SK-N-SH (cell line): ENCODE measurements around the gene DAGLA. TPM values are rescaled to one million over a fixed set of nuclear protein-coding genes. Genes with fewer than 3 reads are reported as not detected.

Experiments
- CTCF ChIA-PET: fragments of 300-600, 350-600 bp; formaldehyde crosslinking; extraction: SDS; loops from one replicate; lab custom pipeline; 2021; lab: Yijun Ruan, JAX
- POLR2A ChIA-PET: fragments of 350-600 bp; sonication (Branson Sonifier 250); formaldehyde crosslinking; extraction: SDS; loops from one replicate; lab custom pipeline; 2020; ENCODE audit warnings: antibody characterized with exemption, inconsistent platforms; lab: Yijun Ruan, JAX
- DNase-seq: peaks from one replicate; pipeline ENCODE4 v3.0.0; 2012
- H2AFZ ChIP-seq: fragments of 200-600 bp; sonication (generic); 2 replicates; pipeline ENCODE4 v1.8.1; 2016; ENCODE audit warnings: antibody characterized with exemption, mild to moderate bottlenecking, low read depth
- H3F3A ChIP-seq: fragments of 200-600 bp; sonication (generic); replicated peaks from 2 replicates; pipeline ENCODE3; 2016; ENCODE audit warnings: antibody characterized with exemption, mild to moderate bottlenecking; ENCODE audit not compliant: insufficient read depth
- H3K27ac ChIP-seq, 2 experiments: fragments of 200-500 bp in 1 of 2; fragments of 200-600 bp in 1 of 2; sonication (Bioruptor generic) in 1 of 2; sonication (generic), shearing (Covaris generic) in 1 of 2; 2 replicates each; pipeline versions ENCODE4 v1.5.1 to v1.6.1; 2014 to 2016; ENCODE audit warnings: low read depth in 2 of 2, inconsistent platforms in 1 of 2, low read length in 1 of 2, mild to moderate bottlenecking in 1 of 2, mixed read lengths in 1 of 2
- H3K27me3 ChIP-seq: fragments of 200-600 bp; sonication (generic), shearing (Covaris generic); 2 replicates; pipeline ENCODE4 v1.6.1; 2016; ENCODE audit warnings: mixed run types; ENCODE audit not compliant: insufficient read depth
- H3K36me3 ChIP-seq, 2 experiments: fragments of 200-500 bp in 1 of 2; fragments of 200-600 bp in 1 of 2; sonication (Bioruptor generic) in 1 of 2; sonication (generic) in 1 of 2; replicated peaks in 1 of 2; 2 replicates each; pipeline versions ENCODE3 to v1.5.1; 2014 to 2016; ENCODE audit warnings: low read length in 1 of 2, mild to moderate bottlenecking in 1 of 2; ENCODE audit not compliant: insufficient read depth in 2 of 2, control insufficient read depth in 1 of 2
- H3K4me1 ChIP-seq, 2 experiments: fragments of 200-500 bp in 1 of 2; fragments of 200-600 bp in 1 of 2; sonication (Bioruptor generic) in 1 of 2; sonication (generic), shearing (Covaris generic) in 1 of 2; 2 replicates each; pipeline versions ENCODE4 v1.5.1 to v1.6.1; 2014 to 2016; ENCODE audit warnings: low read depth in 1 of 2, low read length in 1 of 2, mixed run types in 1 of 2; ENCODE audit not compliant: insufficient read depth in 2 of 2, control insufficient read depth in 1 of 2
- H3K4me2 ChIP-seq: fragments of 200-600 bp; sonication (generic), shearing (Covaris generic); 2 replicates; pipeline ENCODE4 v1.6.1; 2017; ENCODE audit warnings: mixed run types
- H3K4me3 ChIP-seq, 2 experiments: fragments of 200-500 bp in 1 of 2; fragments of 200-600 bp in 1 of 2; sonication (Bioruptor generic) in 1 of 2; sonication (generic), shearing (Covaris generic) in 1 of 2; 2 replicates each; pipeline versions ENCODE4 v1.5.1 to v1.8.1; 2014 to 2016; ENCODE audit warnings: low read depth in 2 of 2, inconsistent platforms in 1 of 2, low read length in 1 of 2, mild to moderate bottlenecking in 1 of 2, mixed read lengths in 1 of 2, moderate library complexity in 1 of 2
- H3K79me2 ChIP-seq: fragments of 200-600 bp; sonication (generic); 2 replicates; pipeline ENCODE4 v1.8.1; 2017; ENCODE audit warnings: mild to moderate bottlenecking; ENCODE audit not compliant: insufficient read depth
- H3K9ac ChIP-seq: fragments of 200-600 bp; sonication (generic); 2 replicates; pipeline ENCODE4 v1.6.1; 2017; ENCODE audit warnings: mixed run types
- H3K9me2 ChIP-seq: fragments of 200-600 bp; sonication (generic); 2 replicates; pipeline ENCODE4 v1.6.1; 2017; ENCODE audit warnings: mixed run types
- H3K9me3 ChIP-seq: fragments of 200-600 bp; sonication (generic); 2 replicates; pipeline ENCODE4 v1.6.1; 2017; ENCODE audit warnings: mixed run types, mild to moderate bottlenecking, moderate library complexity
- H4K20me1 ChIP-seq: fragments of 200-600 bp; sonication (generic); 2 replicates; pipeline ENCODE4 v1.6.1; 2017; ENCODE audit warnings: mild to moderate bottlenecking, mixed run types; ENCODE audit not compliant: insufficient read depth
- CHD2 ChIP-seq: fragments of 150-350 bp; IDR thresholded peaks from 2 replicates; pipeline ENCODE4 v1.6.1; 2018; ENCODE audit warnings: low read length; ENCODE audit not compliant: partially characterized antibody
- ELF1 ChIP-seq: IDR thresholded peaks from 2 replicates; pipeline ENCODE4 v1.4.0; 2012
- EZH2phosphoT487 ChIP-seq: fragments of 200-600 bp; sonication (generic); IDR thresholded peaks from 2 replicates; pipeline ENCODE4 v1.6.1; 2017; ENCODE audit warnings: low read depth, mixed run types, mild to moderate bottlenecking, antibody characterized with exemption, moderate library complexity, borderline replicate concordance
- FOXJ3 ChIP-seq: sonication (generic); formaldehyde crosslinking; IDR thresholded peaks from 2 replicates; pipeline ENCODE4 v1.5.1; 2020; ENCODE audit warnings: mild to moderate bottlenecking, missing genetic modification reagents
- GABPA ChIP-seq: IDR thresholded peaks from 2 replicates; pipeline ENCODE4 v1.4.0; 2012; ENCODE audit warnings: low read depth, mild to moderate bottlenecking
- GATA2 ChIP-seq: sonication (generic); formaldehyde crosslinking; IDR thresholded peaks from 2 replicates; pipeline ENCODE4 v1.5.0; 2020; ENCODE audit warnings: mild to moderate bottlenecking, missing genetic modification reagents
- JUND ChIP-seq: IDR thresholded peaks from 2 replicates; pipeline ENCODE4 v1.4.0; 2012
- MEF2A ChIP-seq: IDR thresholded peaks from 2 replicates; pipeline ENCODE4 v1.4.0; 2012; ENCODE audit warnings: low read depth, borderline replicate concordance
- MXI1 ChIP-seq: IDR thresholded peaks from 2 replicates; pipeline ENCODE4 v1.6.1; 2012; ENCODE audit warnings: mild to moderate bottlenecking, low read depth, low read length, improper control_type of control experiment
- NFIC ChIP-seq: IDR thresholded peaks from 2 replicates; pipeline ENCODE4 v1.4.0; 2012; ENCODE audit warnings: borderline replicate concordance
- NRF1 ChIP-seq: IDR thresholded peaks from 2 replicates; pipeline ENCODE4 v1.6.1; 2012; ENCODE audit warnings: low read depth, mild to moderate bottlenecking, low read length
- PBX3 ChIP-seq: IDR thresholded peaks from 2 replicates; pipeline ENCODE4; 2012
- POLR2AphosphoS5 ChIP-seq: IDR thresholded peaks from 2 replicates; pipeline ENCODE4 v1.6.1; 2012; ENCODE audit warnings: low read depth, low read length
- REST ChIP-seq: IDR thresholded peaks from 2 replicates; pipeline ENCODE4 v1.6.1; 2012; ENCODE audit warnings: mild to moderate bottlenecking, low read depth, low read length, moderate library complexity
- SIN3A ChIP-seq: IDR thresholded peaks from 2 replicates; pipeline ENCODE4 v1.6.1; 2012; ENCODE audit warnings: low read depth, mild to moderate bottlenecking, low read length, moderate library complexity, borderline replicate concordance
- TEAD4 ChIP-seq: IDR thresholded peaks from 2 replicates; pipeline ENCODE4 v1.4.0; 2012; ENCODE audit warnings: mild to moderate bottlenecking, borderline replicate concordance; ENCODE audit not compliant: insufficient read depth
- USF1 ChIP-seq: IDR thresholded peaks from 2 replicates; pipeline ENCODE4 v1.4.0; 2012; ENCODE audit warnings: low read depth, borderline replicate concordance
- USF2 ChIP-seq: fragments of 150-350 bp; IDR thresholded peaks from 2 replicates; pipeline ENCODE4 v1.6.1; 2017; ENCODE audit warnings: antibody characterized with exemption, low read length, low read depth, borderline replicate concordance
- YY1 ChIP-seq: IDR thresholded peaks from 2 replicates; pipeline ENCODE4 v1.4.0; 2012; ENCODE audit warnings: low read depth, mild to moderate bottlenecking
- WGBS: methylation state at CpG from one replicate; pipeline ENCODE4 v1.1.6; 2017; ENCODE audit warnings: low lambda C conversion rate; 5-methylcytosine and 5-hydroxymethylcytosine counted together
- polyA plus RNA-seq, 3 experiments: library from polyadenylated mRNA; depleted of rRNA; stranded (reverse); fragments of >200 nt; gene quantifications; 2 replicates each; pipeline ENCODE4 v1.2.3, GENCODE V29; 2012

The DAGLA gene
- polyA plus RNA-seq, 1 of the 3 experiments (the other 2 are of a cell fraction), result 3.3 TPM

- no peaks in the 10 kb centered on the region for H4K20me1 ChIP-seq
- POLR2A ChIA-PET, result no interaction called here
- no peak for DNase-seq
These were observed 12.4 kb upstream of the DAGLA start for GRCh38 chr11:61667684-61668305.

More at GRCh38 chr11:61667684-61668305, 12.4 kb upstream of the DAGLA start:
- H3K36me3 ChIP-seq, result no peaks in the 10 kb centered on the region
- H3K27ac ChIP-seq, result no peak overlapping the region
- H3K4me2 ChIP-seq, result no peak overlapping the region
- CTCF ChIA-PET, result interaction anchor here (0.8 to 4.0 kb wide), 5 partner anchors 8 to 190 kb away, joined by 3 to 15 read pairs (median 4); no protein-coding TSS in a partner anchor
- no peak overlapping the region for H2AFZ ChIP-seq
- no peaks in the 10 kb centered on the region for H3K9me3 ChIP-seq
- WGBS, result 66% methylated on average over 6 of the region's 6 CpGs
- H3K4me1 ChIP-seq, result no peaks in the 10 kb centered on the region
- TF ChIP-seq ELF1 (no peak), USF2 (no peak), EZH2phosphoT487 (no peak), POLR2AphosphoS5 (no peak), CHD2 (no peak), GATA2 (CRISPR knock-in tag) (no peak), MEF2A (no peak), JUND (no peak), USF1 (no peak), PBX3 (no peak), MXI1 (no peak), SIN3A (no peak), FOXJ3 (no peak), GABPA (no peak), YY1 (no peak), REST (no peak), NFIC (no peak), NRF1 (no peak), TEAD4 (no peak)
- no peak overlapping the region for H3K4me3 ChIP-seq
- H3K9ac ChIP-seq, result no peak overlapping the region
- H3K79me2 ChIP-seq, result no peaks in the 10 kb centered on the region
- peaks cover 9% of the 10 kb centered on the region for H3K27me3 ChIP-seq
- H3K9me2 ChIP-seq, result no peaks in the 10 kb centered on the region
- H3F3A ChIP-seq, result no peaks in the 10 kb centered on the region
